HL-60 (cell line): ENCODE results near the gene COL24A1.

Source experiments
- DNase-seq, 2 experiments: peaks; one replicate each; pipeline ENCODE4 v3.0.0-alpha.2; 2010 to 2020; ENCODE audit warnings: low read depth in 1 of 2, low spot score in 1 of 2
- H3K27ac ChIP-seq: fragments of 250-450 bp; sonication (Bioruptor Pico); replicated peaks from 2 replicates; pipeline ENCODE4 v1.5.1; 2020; ENCODE audit warnings: mild to moderate bottlenecking, moderate library complexity
- H3K27me3 ChIP-seq: fragments of 250-450 bp; sonication (Bioruptor Pico); 2 replicates; pipeline ENCODE4 v1.5.1; 2021; ENCODE audit warnings: mild to moderate bottlenecking, moderate library complexity; ENCODE audit not compliant: insufficient read depth, poor library complexity, severe bottlenecking
- H3K4me3 ChIP-seq: replicated peaks from 2 replicates; pipeline ENCODE4 v1.5.1; 2011; ENCODE audit warnings: mild to moderate bottlenecking, control low read depth, low read length; ENCODE audit not compliant: insufficient read depth
- GABPA ChIP-seq: IDR thresholded peaks from 2 replicates; pipeline ENCODE4 v1.6.1; 2012; ENCODE audit warnings: low read depth
- POLR2AphosphoS5 ChIP-seq: IDR thresholded peaks from 2 replicates; pipeline ENCODE4 v1.6.1; 2012; ENCODE audit warnings: low read depth
- SPI1 ChIP-seq: IDR thresholded peaks from 2 replicates; pipeline ENCODE4 v1.6.1; 2012; ENCODE audit warnings: low read depth, mild to moderate bottlenecking, borderline replicate concordance
- TF ChIP-seq, protein P1 (sequence below): IDR thresholded peaks from 2 replicates; pipeline ENCODE4 v1.6.1; 2012; ENCODE audit warnings: low read depth; ENCODE audit not compliant: insufficient replicate concordance
- TF ChIP-seq, protein P2 (sequence below): IDR thresholded peaks from one replicate; pipeline ENCODE4 v1.5.1; 2011; ENCODE audit warnings: low read length, control low read depth, inconsistent platforms; ENCODE audit not compliant: insufficient read depth

COL24A1 gene

DNA sequence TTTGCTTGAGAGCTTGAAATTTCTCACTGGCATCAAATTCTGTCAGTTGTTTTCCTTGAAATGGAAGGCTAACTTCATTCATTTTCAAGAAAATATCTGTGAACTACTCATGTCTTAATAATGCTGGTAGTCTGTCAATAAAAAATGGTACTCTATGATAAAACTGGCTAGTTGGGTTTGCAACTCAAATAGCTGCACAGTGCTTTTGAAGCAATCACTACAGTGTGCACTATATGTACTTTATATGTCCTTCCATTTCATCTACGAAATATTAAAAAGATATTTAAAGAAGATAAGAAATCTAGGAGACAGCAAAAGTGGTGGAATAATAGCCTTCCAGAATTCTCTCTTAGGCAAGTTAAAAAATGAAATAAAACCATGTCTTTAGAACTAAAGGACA is 408.5 kb downstream of the COL24A1 start:
- Histone ChIP-seq H3K4me3 (no peak overlapping the region), H3K27ac (no peak overlapping the region), H3K27me3 (no peaks in the 10 kb centered on the region)
- no peak for DNase-seq
- TF ChIP-seq, protein P1, sequence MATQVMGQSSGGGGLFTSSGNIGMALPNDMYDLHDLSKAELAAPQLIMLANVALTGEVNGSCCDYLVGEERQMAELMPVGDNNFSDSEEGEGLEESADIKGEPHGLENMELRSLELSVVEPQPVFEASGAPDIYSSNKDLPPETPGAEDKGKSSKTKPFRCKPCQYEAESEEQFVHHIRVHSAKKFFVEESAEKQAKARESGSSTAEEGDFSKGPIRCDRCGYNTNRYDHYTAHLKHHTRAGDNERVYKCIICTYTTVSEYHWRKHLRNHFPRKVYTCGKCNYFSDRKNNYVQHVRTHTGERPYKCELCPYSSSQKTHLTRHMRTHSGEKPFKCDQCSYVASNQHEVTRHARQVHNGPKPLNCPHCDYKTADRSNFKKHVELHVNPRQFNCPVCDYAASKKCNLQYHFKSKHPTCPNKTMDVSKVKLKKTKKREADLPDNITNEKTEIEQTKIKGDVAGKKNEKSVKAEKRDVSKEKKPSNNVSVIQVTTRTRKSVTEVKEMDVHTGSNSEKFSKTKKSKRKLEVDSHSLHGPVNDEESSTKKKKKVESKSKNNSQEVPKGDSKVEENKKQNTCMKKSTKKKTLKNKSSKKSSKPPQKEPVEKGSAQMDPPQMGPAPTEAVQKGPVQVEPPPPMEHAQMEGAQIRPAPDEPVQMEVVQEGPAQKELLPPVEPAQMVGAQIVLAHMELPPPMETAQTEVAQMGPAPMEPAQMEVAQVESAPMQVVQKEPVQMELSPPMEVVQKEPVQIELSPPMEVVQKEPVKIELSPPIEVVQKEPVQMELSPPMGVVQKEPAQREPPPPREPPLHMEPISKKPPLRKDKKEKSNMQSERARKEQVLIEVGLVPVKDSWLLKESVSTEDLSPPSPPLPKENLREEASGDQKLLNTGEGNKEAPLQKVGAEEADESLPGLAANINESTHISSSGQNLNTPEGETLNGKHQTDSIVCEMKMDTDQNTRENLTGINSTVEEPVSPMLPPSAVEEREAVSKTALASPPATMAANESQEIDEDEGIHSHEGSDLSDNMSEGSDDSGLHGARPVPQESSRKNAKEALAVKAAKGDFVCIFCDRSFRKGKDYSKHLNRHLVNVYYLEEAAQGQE: no peak
- TF ChIP-seq GABPA (no peak), POLR2AphosphoS5 (no peak), SPI1 (no peak)
- TF ChIP-seq, protein P2, sequence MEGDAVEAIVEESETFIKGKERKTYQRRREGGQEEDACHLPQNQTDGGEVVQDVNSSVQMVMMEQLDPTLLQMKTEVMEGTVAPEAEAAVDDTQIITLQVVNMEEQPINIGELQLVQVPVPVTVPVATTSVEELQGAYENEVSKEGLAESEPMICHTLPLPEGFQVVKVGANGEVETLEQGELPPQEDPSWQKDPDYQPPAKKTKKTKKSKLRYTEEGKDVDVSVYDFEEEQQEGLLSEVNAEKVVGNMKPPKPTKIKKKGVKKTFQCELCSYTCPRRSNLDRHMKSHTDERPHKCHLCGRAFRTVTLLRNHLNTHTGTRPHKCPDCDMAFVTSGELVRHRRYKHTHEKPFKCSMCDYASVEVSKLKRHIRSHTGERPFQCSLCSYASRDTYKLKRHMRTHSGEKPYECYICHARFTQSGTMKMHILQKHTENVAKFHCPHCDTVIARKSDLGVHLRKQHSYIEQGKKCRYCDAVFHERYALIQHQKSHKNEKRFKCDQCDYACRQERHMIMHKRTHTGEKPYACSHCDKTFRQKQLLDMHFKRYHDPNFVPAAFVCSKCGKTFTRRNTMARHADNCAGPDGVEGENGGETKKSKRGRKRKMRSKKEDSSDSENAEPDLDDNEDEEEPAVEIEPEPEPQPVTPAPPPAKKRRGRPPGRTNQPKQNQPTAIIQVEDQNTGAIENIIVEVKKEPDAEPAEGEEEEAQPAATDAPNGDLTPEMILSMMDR: no peak

DNA sequence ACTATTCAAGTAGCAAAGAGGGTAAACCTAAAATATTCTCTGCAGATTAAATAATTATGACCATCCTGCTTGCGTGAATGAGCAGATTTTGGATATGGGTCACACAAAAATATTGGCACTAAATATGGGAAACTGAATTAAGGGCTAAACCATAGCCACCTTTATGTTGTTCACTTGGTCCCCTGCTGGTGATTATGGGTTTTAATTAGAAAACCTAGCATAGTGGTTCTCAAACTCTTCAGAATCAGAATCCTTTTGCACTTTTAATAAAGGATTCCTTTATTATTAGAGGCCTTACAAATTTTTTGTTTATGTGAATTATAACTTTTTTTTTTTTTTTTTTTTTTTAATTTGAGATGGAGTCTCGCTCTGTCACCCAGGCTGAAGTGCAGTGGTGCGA is 409.8 kb downstream of the COL24A1 start:
- no peaks in the 10 kb centered on the region for H3K27me3 ChIP-seq
- no peak overlapping the region for H3K27ac ChIP-seq
- DNase-seq: no peak
- TF ChIP-seq SPI1 (no peak), POLR2AphosphoS5 (no peak), GABPA (no peak)
- TF ChIP-seq, protein P2: no peak
- TF ChIP-seq, protein P1: no peak
- no peak overlapping the region for H3K4me3 ChIP-seq

DNA sequence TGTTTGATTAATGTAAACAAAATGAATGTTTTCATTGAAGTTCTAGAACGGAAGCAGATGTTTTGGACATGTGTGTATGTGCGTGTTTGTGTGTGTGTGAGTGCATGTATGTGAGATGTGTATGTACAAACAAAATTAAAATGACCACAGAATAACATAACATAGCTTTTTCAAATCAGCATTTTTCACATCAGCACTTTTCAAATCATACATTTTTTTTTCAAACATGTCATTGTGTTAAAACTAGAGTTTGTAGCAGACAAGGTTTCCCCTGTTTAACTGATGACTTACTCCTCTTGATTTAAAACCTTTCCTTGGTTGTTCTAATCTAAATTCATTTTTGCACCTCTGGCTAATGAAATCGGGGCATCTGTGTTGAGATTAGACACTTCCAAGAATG is 412.8 kb downstream of the COL24A1 start:
- H3K27ac ChIP-seq: no peak overlapping the region
- H3K4me3 ChIP-seq: no peak overlapping the region
- DNase-seq: no peak
- TF ChIP-seq, protein P1: no peak
- TF ChIP-seq, protein P2: no peak
- TF ChIP-seq GABPA (no peak), SPI1 (no peak), POLR2AphosphoS5 (no peak)
- H3K27me3 ChIP-seq: no peaks in the 10 kb centered on the region
